ENCODE measurements around the gene TSPAN2. TPM values are rescaled to one million over a fixed set of nuclear protein-coding genes. Genes with fewer than 3 reads are reported as not detected.

TSPAN2 gene
- polyA plus RNA-seq, 1 donor from 2014 or later = 34.4 TPM

DNA sequence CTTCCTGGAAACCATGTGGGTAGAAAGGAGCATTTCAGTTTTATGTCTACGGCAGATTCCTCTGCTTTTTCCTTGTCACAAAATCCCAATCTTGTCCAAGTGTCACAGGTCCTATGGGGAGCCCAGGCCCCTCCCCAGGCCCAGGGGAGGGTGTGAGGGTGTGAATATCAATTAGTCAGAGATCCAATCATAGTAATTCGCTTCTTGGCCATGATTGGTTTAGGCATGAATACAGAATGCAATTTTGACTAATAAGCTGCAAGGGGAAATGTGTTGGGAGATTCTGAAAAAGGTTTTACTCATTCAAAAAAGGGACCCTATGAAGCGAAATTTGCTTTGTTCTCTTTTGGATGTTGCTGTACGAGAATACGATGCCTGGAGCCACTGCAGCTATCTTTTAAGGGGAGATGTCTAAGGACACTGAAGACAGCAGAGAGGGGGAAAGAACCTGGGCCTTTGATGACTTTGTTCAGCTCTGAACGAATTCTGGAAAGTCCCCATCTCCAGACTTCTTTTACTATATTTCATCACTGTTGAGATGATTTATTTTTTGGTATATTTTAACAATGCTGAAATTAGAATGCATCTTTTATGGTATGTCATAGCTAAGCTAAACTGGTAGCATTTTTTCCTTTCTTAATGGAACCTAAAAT lies 18.2 kb downstream of the TSPAN2 start:
- Histone ChIP-seq H3K27me3 (ENCODE audit: insufficient read depth, low read depth, low read length) (no peaks in the 10 kb centered on the region), H3K9me2 (ENCODE audit: insufficient read depth, low read length) (no peaks in the 10 kb centered on the region), H3K36me3 (ENCODE audit: insufficient read depth, low read length) (no peaks in the 10 kb centered on the region), H3K79me2 (replicated peaks; ENCODE audit: insufficient read depth, low read length) (no peaks in the 10 kb centered on the region), H3K27ac (ENCODE audit: low read length) (no peak overlapping the region), H4K20me1 (ENCODE audit: insufficient read depth) (no peaks in the 10 kb centered on the region), H2AFZ (ENCODE audit: low read depth, low read length) (no peak overlapping the region), H3K9me3 (ENCODE audit: low read length) (no peaks in the 10 kb centered on the region), H3K4me2 (ENCODE audit: low read length) (no peak overlapping the region), H3F3A (ENCODE audit: insufficient read depth, low read length, poor library complexity, severe bottlenecking) (no peaks in the 10 kb centered on the region), H3K4me3 (ENCODE audit: low read length) (no peak overlapping the region), H3K9ac (ENCODE audit: low read length) (no peak overlapping the region)
- TF ChIP-seq TAF1 (IDR thresholded peaks at IDR 0.05; ENCODE audit: low read depth) (no peak), EP300 (conservative IDR thresholded peaks at IDR 0.05; ENCODE audit: poor library complexity, severe bottlenecking) (no peak), POLR2AphosphoS5 (IDR thresholded peaks at IDR 0.05) (no peak), SMC3 (conservative IDR thresholded peaks at IDR 0.05; ENCODE audit: poor library complexity) (no peak), EZH2 (IDR thresholded peaks at IDR 0.05; ENCODE audit: borderline replicate concordance, insufficient read depth, low read length, poor library complexity, severe bottlenecking) (no peak), MXI1 (conservative IDR thresholded peaks at IDR 0.05; ENCODE audit: poor library complexity, severe bottlenecking) (no peak), RAD21 (conservative IDR thresholded peaks at IDR 0.05) (no peak)
- TF ChIP-seq, protein P1, sequence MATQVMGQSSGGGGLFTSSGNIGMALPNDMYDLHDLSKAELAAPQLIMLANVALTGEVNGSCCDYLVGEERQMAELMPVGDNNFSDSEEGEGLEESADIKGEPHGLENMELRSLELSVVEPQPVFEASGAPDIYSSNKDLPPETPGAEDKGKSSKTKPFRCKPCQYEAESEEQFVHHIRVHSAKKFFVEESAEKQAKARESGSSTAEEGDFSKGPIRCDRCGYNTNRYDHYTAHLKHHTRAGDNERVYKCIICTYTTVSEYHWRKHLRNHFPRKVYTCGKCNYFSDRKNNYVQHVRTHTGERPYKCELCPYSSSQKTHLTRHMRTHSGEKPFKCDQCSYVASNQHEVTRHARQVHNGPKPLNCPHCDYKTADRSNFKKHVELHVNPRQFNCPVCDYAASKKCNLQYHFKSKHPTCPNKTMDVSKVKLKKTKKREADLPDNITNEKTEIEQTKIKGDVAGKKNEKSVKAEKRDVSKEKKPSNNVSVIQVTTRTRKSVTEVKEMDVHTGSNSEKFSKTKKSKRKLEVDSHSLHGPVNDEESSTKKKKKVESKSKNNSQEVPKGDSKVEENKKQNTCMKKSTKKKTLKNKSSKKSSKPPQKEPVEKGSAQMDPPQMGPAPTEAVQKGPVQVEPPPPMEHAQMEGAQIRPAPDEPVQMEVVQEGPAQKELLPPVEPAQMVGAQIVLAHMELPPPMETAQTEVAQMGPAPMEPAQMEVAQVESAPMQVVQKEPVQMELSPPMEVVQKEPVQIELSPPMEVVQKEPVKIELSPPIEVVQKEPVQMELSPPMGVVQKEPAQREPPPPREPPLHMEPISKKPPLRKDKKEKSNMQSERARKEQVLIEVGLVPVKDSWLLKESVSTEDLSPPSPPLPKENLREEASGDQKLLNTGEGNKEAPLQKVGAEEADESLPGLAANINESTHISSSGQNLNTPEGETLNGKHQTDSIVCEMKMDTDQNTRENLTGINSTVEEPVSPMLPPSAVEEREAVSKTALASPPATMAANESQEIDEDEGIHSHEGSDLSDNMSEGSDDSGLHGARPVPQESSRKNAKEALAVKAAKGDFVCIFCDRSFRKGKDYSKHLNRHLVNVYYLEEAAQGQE (IDR thresholded peaks at IDR 0.05; ENCODE audit: borderline replicate concordance) = no peak
- TF ChIP-seq, protein P2, sequence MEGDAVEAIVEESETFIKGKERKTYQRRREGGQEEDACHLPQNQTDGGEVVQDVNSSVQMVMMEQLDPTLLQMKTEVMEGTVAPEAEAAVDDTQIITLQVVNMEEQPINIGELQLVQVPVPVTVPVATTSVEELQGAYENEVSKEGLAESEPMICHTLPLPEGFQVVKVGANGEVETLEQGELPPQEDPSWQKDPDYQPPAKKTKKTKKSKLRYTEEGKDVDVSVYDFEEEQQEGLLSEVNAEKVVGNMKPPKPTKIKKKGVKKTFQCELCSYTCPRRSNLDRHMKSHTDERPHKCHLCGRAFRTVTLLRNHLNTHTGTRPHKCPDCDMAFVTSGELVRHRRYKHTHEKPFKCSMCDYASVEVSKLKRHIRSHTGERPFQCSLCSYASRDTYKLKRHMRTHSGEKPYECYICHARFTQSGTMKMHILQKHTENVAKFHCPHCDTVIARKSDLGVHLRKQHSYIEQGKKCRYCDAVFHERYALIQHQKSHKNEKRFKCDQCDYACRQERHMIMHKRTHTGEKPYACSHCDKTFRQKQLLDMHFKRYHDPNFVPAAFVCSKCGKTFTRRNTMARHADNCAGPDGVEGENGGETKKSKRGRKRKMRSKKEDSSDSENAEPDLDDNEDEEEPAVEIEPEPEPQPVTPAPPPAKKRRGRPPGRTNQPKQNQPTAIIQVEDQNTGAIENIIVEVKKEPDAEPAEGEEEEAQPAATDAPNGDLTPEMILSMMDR (IDR thresholded peaks at IDR 0.05; ENCODE audit: poor library complexity, severe bottlenecking) = no peak

DNA sequence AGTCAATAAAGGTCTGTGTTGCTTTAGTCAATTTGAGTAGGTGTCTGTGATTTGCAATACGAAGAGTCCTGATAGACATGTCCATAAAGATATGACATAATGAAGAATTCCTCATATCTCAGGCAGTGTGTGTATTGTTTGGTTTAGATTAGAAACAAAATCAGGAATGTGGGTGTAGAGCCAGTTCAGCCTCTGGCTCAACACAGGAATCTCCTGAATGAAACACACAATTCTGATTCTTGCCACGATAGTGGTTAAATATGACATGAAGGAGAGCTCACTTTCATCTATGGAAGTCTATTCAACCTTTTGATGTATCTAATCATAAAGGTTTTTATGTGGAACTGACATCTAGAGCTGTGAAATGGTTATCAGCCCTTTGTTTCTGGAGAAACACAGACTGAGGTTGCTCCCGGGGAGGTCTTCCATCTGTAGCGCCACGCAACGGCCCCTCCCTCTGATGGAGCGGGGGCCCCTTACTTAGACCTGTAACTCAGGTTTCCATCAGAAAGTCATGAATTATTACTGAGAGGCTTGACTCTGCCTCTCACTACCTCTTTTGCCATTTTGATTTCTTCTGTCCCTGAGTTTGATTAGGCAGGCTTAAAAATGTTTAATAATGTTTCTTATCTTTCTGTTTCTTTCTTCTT lies 19.5 kb downstream of the TSPAN2 start:
- Histone ChIP-seq H3K4me3 (ENCODE audit: low read length) (peak overlapping the region; percentile 18), H3K79me2 (replicated peaks; ENCODE audit: insufficient read depth, low read length) (no peaks in the 10 kb centered on the region), H2AFZ (ENCODE audit: low read depth, low read length) (no peak overlapping the region), H3F3A (ENCODE audit: insufficient read depth, low read length, poor library complexity, severe bottlenecking) (no peaks in the 10 kb centered on the region), H4K20me1 (ENCODE audit: insufficient read depth) (no peaks in the 10 kb centered on the region), H3K4me2 (ENCODE audit: low read length) (no peak overlapping the region), H3K9ac (ENCODE audit: low read length) (peak overlapping the region; percentile 14), H3K27me3 (ENCODE audit: insufficient read depth, low read depth, low read length) (no peaks in the 10 kb centered on the region), H3K9me3 (ENCODE audit: low read length) (no peaks in the 10 kb centered on the region), H3K9me2 (ENCODE audit: insufficient read depth, low read length) (no peaks in the 10 kb centered on the region), H3K27ac (ENCODE audit: low read length) (peak overlapping the region; percentile 60), H3K36me3 (ENCODE audit: insufficient read depth, low read length) (no peaks in the 10 kb centered on the region)
- TF ChIP-seq POLR2AphosphoS5 (IDR thresholded peaks at IDR 0.05) (no peak), EP300 (conservative IDR thresholded peaks at IDR 0.05; ENCODE audit: poor library complexity, severe bottlenecking) (peak; percentile 54)
- TF ChIP-seq, protein P2 (IDR thresholded peaks at IDR 0.05; ENCODE audit: poor library complexity, severe bottlenecking) = no peak

All from neural cell (in vitro differentiated cells).